OCI-LY1 (cell line): Measurements from ENCODE around the gene GPSM1.

Experiments
- CTCF ChIP-seq: fragments of 200-600 bp; sonication (generic), shearing (Covaris generic); IDR thresholded peaks from 2 replicates; pipeline ENCODE4 v1.5.1; 2017; ENCODE audit warnings: mild to moderate bottlenecking, antibody characterized with exemption, low read length, moderate library complexity, mixed read lengths
- EZH2 ChIP-seq: fragments of 200-600 bp; sonication (generic), shearing (Covaris generic); IDR thresholded peaks from 2 replicates; pipeline ENCODE4 v1.8.0; 2017; ENCODE audit warnings: borderline replicate concordance, mixed run types, mild to moderate bottlenecking, antibody characterized with exemption, low read length, moderate library complexity, mixed read lengths

GRCh38 chr9:136303825-136304416, 23.4 kb upstream of the GPSM1 start, which contains the start of gene CCDC187:
- TF ChIP-seq EZH2 (no peak), CTCF (no peak)
